Loucy (cell line): ENCODE measurements around the gene SIPA1.
A peak's percentile ranks its signal among the peaks of the same experiment; 100 is the strongest.

Experiments
- H2AFZ ChIP-seq: fragments of 200-600 bp; sonication (generic); 2 replicates; pipeline ENCODE4 v1.6.0; 2016; ENCODE audit warnings: antibody characterized with exemption, mild to moderate bottlenecking, low read length, moderate library complexity
- H3F3A ChIP-seq: fragments of 200-600 bp; 2 replicates; pipeline ENCODE4 v1.6.0; 2016; ENCODE audit warnings: antibody characterized with exemption, low read depth, mild to moderate bottlenecking
- H3K27me3 ChIP-seq: fragments of 200-600 bp; sonication (generic); 2 replicates; pipeline ENCODE4 v1.6.1; 2014; ENCODE audit warnings: low read length, mild to moderate bottlenecking; ENCODE audit not compliant: insufficient read depth, poor library complexity, severe bottlenecking
- H3K36me3 ChIP-seq: fragments of 200-600 bp; sonication (generic); 2 replicates; pipeline ENCODE4 v1.6.1; 2016; ENCODE audit warnings: low read length; ENCODE audit not compliant: insufficient read depth
- H3K4me1 ChIP-seq: fragments of 200-600 bp; sonication (generic); 2 replicates; pipeline ENCODE4 v1.5.1; 2014; ENCODE audit warnings: low read length, mild to moderate bottlenecking; ENCODE audit not compliant: insufficient read depth, poor library complexity, severe bottlenecking
- H3K4me2 ChIP-seq: fragments of 200-600 bp; sonication (generic); 2 replicates; pipeline ENCODE4 v1.6.0; 2014; ENCODE audit warnings: antibody characterized with exemption, low read length, low read depth, mild to moderate bottlenecking; ENCODE audit not compliant: poor library complexity, severe bottlenecking
- H3K4me3 ChIP-seq: fragments of 200-600 bp; sonication (generic); 2 replicates; pipeline ENCODE4 v1.5.1; 2014; ENCODE audit warnings: low read length, mild to moderate bottlenecking, mixed read lengths; ENCODE audit not compliant: poor library complexity, severe bottlenecking
- H3K79me2 ChIP-seq: fragments of 200-600 bp; sonication (generic); 2 replicates; pipeline ENCODE4 v1.6.1; 2014; ENCODE audit warnings: low read length; ENCODE audit not compliant: insufficient read depth
- H3K9ac ChIP-seq: fragments of 200-600 bp; sonication (generic); 2 replicates; pipeline ENCODE4 v1.6.0; 2014; ENCODE audit warnings: mild to moderate bottlenecking, low read depth, low read length, moderate library complexity; ENCODE audit not compliant: poor library complexity, severe bottlenecking
- H3K9me2 ChIP-seq: fragments of 200-600 bp; sonication (generic); replicated peaks from 2 replicates; pipeline ENCODE4 v1.6.1; 2016; ENCODE audit warnings: low read depth, low read length, mixed read lengths
- H3K9me3 ChIP-seq: fragments of 200-600 bp; sonication (generic); 2 replicates; pipeline ENCODE4 v1.6.1; 2014; ENCODE audit warnings: mild to moderate bottlenecking, antibody characterized with exemption, low read length, low read depth; ENCODE audit not compliant: insufficient read depth
- H4K20me1 ChIP-seq: fragments of 200-600 bp; sonication (generic); 2 replicates; pipeline ENCODE4 v1.6.0; 2014; ENCODE audit warnings: antibody characterized with exemption, low read length, mild to moderate bottlenecking; ENCODE audit not compliant: insufficient read depth, poor library complexity, severe bottlenecking
- CTCF ChIP-seq: fragments of 200-600 bp; sonication (generic); conservative IDR thresholded peaks from 2 replicates; pipeline ENCODE4 v1.5.1; 2014; ENCODE audit warnings: mild to moderate bottlenecking, antibody characterized with exemption, low read length
- EZH2phosphoT487 ChIP-seq: fragments of 200-600 bp; IDR thresholded peaks from 2 replicates; pipeline ENCODE4 v1.6.1; 2018; ENCODE audit warnings: antibody characterized with exemption, mild to moderate bottlenecking, moderate library complexity, borderline replicate concordance

SIPA1 gene

GRCh38 chr11:65661599-65662246, 23.8 kb downstream of the SIPA1 start:
- Histone ChIP-seq H3K4me2 (peak overlapping the region; percentile 99), H3K36me3 (peaks cover 32% of the 10 kb centered on the region; the same call in 1 of the 2 replicates), H4K20me1 (peaks cover 29% of the 10 kb centered on the region), H3K9me3 (no peaks in the 10 kb centered on the region), H3K9me2 (no peaks in the 10 kb centered on the region), H3K4me1 (peaks cover 17% of the 10 kb centered on the region), H3K79me2 (peaks cover 44% of the 10 kb centered on the region), H3F3A (0 out of 2 replicates have a peak, but pooled peaks cover 7% of the 10 kb centered on the region), H3K27me3 (no peaks in the 10 kb centered on the region), H3K4me3 (peak overlapping the region; percentile 98), H3K9ac (peak overlapping the region; percentile 92), H2AFZ (no peak overlapping the region)
- TF ChIP-seq CTCF: no peak
- no peak for TF ChIP-seq EZH2phosphoT487

GRCh38 chr11:65662247-65662798, 24.4 kb downstream of the SIPA1 start:
- H3K79me2 ChIP-seq: peaks cover 40% of the 10 kb centered on the region
- peaks cover 29% of the 10 kb centered on the region for H4K20me1 ChIP-seq
- H2AFZ ChIP-seq: peak overlapping the region; percentile 76; the same call in 1 of the 2 replicates

More at GRCh38 chr11:65662247-65662798, 24.4 kb downstream of the SIPA1 start:
- Histone ChIP-seq H3K4me3 (peak overlapping the region; percentile 98), H3K4me1 (peaks cover 17% of the 10 kb centered on the region), H3K4me2 (peak overlapping the region; percentile 99), H3K36me3 (peaks cover 27% of the 10 kb centered on the region; the same call in 1 of the 2 replicates), H3K9me3 (no peaks in the 10 kb centered on the region), H3F3A (0 out of 2 replicates have a peak, but pooled peaks cover 7% of the 10 kb centered on the region), H3K9me2 (no peaks in the 10 kb centered on the region), H3K9ac (peak overlapping the region; percentile 92), H3K27me3 (no peaks in the 10 kb centered on the region)
- TF ChIP-seq CTCF (no peak), EZH2phosphoT487 (no peak)
